ENCODE measurements around the gene AGMO. TPM values are rescaled to one million over a fixed set of nuclear protein-coding genes. Genes with fewer than 3 reads are reported as not detected.

The AGMO gene
- total and polyA plus RNA-seq, 10 of the 15 experiments (the other 5 are each of a cell fraction or from before 2014, with no cell fraction given): 0.11 to 0.29 TPM; not detected in 8

DNA sequence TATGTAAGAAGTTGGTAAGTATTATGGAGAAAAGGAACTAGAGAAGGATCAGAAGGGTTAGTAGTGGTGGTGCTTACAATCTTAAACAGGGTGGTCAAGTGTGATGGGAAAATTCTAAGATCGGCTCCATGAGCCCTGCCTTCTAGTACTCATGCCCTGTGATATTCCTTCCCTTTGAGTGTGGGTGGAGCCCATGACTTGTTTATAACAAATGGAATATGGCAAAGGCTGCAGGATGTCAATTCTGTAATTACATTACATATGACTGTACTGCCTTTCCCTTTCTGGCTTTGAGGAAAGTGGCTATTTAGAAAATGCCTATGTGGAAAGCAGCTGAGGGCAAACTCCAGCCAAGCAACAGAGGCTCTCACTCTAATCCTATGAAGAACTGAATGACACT is 309.6 kb downstream of the AGMO start:
- H3K79me2 ChIP-seq (ENCODE audit: control insufficient read depth, insufficient read depth, low read length): no peaks in the 10 kb centered on the region
- H3K27ac ChIP-seq (ENCODE audit: control insufficient read depth, insufficient read depth): no peak overlapping the region
- ChIA-PET SMC1A (ENCODE audit: uncharacterized antibody, unreplicated experiment) (no interaction called here), POLR2A (no interaction called here), RAD21 (ENCODE audit: unreplicated experiment) (no interaction called here), CTCF (no interaction called here)
- no peak for TF ChIP-seq ZNF207 (IDR thresholded peaks at IDR 0.05; ENCODE audit: borderline replicate concordance)
- no peak for TF ChIP-seq BMI1 (IDR thresholded peaks at IDR 0.05; ENCODE audit: borderline replicate concordance)
- no peak for TF ChIP-seq STAT3 (IDR thresholded peaks at IDR 0.05; ENCODE audit: low read depth, low read length)
- no peak for TF ChIP-seq RB1 (IDR thresholded peaks at IDR 0.05; ENCODE audit: borderline replicate concordance)
- TF ChIP-seq CREM (IDR thresholded peaks at IDR 0.05; ENCODE audit: low read depth): no peak
- no peak for TF ChIP-seq POLR2A (IDR thresholded peaks at IDR 0.05; ENCODE audit: low read depth, low read length)
- TF ChIP-seq SMAD5 (IDR thresholded peaks at IDR 0.05; ENCODE audit: low read depth): no peak
- TF ChIP-seq SPI1 (IDR thresholded peaks at IDR 0.05; ENCODE audit: borderline replicate concordance, insufficient read depth, low read depth, low read length): no peak
- TF ChIP-seq PAX5 (IDR thresholded peaks at IDR 0.05; ENCODE audit: borderline replicate concordance, low read depth, low read length): no peak
- TF ChIP-seq HDAC2 (IDR thresholded peaks at IDR 0.05): no peak
- no peak for TF ChIP-seq CEBPB (IDR thresholded peaks at IDR 0.05; ENCODE audit: borderline replicate concordance in 1 of 2, low read depth in 2 of 2, low read length in 2 of 2)
- no peak for TF ChIP-seq CBX5 (IDR thresholded peaks at IDR 0.05; ENCODE audit: low read depth)
- no peak for TF ChIP-seq FOXK2 (IDR thresholded peaks at IDR 0.05)
- H4K20me1 ChIP-seq (ENCODE audit: control insufficient read depth, insufficient read depth): no peaks in the 10 kb centered on the region
- no peak for FAIRE-seq
- no TSS peak for BruUV-seq (replicated peaks)
- H3K36me3 ChIP-seq (ENCODE audit: control insufficient read depth in 2 of 2, insufficient read depth in 2 of 2, low read length in 1 of 2): no peaks in the 10 kb centered on the region
- no peak overlapping the region for H2AFZ ChIP-seq (ENCODE audit: control insufficient read depth, low read depth, low read length)
- in situ Hi-C loops (cut with MboI) (no loop called here), intact Hi-C loops (cut with micrococcal nuclease; ENCODE audit: unreplicated experiment) (no loop called here)
- 48% methylated on average over 1 of the region's 1 CpG for WGBS (ENCODE audit: insufficient coverage, insufficient replicate concordance, low lambda C conversion rate, missing lambda C conversion rate)
- no peak for DNase-seq (ENCODE audit: low read depth, low spot score)
- H3K9ac ChIP-seq (ENCODE audit: control insufficient read depth, insufficient read depth, low read length): no peak overlapping the region
- H3K4me1 ChIP-seq (ENCODE audit: control insufficient read depth, insufficient read depth, low read length): no peaks in the 10 kb centered on the region
- H3K4me3 ChIP-seq: no peak overlapping the region
- H3K4me2 ChIP-seq (ENCODE audit: control insufficient read depth, insufficient read depth): no peak overlapping the region
- ATAC-seq: no peak
- no peaks in the 10 kb centered on the region for H3K27me3 ChIP-seq (replicated peaks in 1 of 2; ENCODE audit: control insufficient read depth in 2 of 2, insufficient read depth in 2 of 2, low read length in 1 of 2)
- no peaks in the 10 kb centered on the region for H3K9me3 ChIP-seq (replicated peaks; ENCODE audit: control insufficient read depth, insufficient read depth, low read length)

Data from GM12878 (cell line).